Measurements from ENCODE around the gene GMDS. TPM values are rescaled to one million over a fixed set of nuclear protein-coding genes. Genes with fewer than 3 reads are reported as not detected.

GMDS gene
- polyA plus RNA-seq, 1 donor (not counting 4 experiments of a cell fraction or from before 2014, with no cell fraction given) = 22.1 TPM

GRCh38 chr6:1577896-1578745, 667.3 kb downstream of the GMDS start:
- Histone ChIP-seq H3K36me3 (ENCODE audit: control insufficient read depth in 2 of 2, extremely low read depth in 1 of 2, insufficient read depth in 2 of 2, low read length in 2 of 2) (no peaks in the 10 kb centered on the region), H3K4me1 (ENCODE audit: control insufficient read depth, extremely low read depth, insufficient read depth, low read length) (no peaks in the 10 kb centered on the region), H3K9ac (ENCODE audit: control insufficient read depth, extremely low read depth, insufficient read depth, low read length) (no peak overlapping the region), H3K27ac (ENCODE audit: control insufficient read depth, insufficient read depth, low read length) (no peak overlapping the region), H2AFZ (ENCODE audit: control insufficient read depth, low read length) (no peak overlapping the region), H3K4me3 (ENCODE audit: control insufficient read depth in 2 of 3, extremely low read depth in 1 of 3, insufficient read depth in 2 of 3, low read depth in 1 of 3, low read length in 3 of 3) (no peak overlapping the region), H3K27me3 (ENCODE audit: control insufficient read depth, extremely low read depth, insufficient read depth, low read length) (peaks cover 4% of the 10 kb centered on the region), H3K9me3 (ENCODE audit: control insufficient read depth, low read depth, low read length) (no peaks in the 10 kb centered on the region), H3K79me2 (ENCODE audit: control insufficient read depth, insufficient read depth, low read length) (no peaks in the 10 kb centered on the region), H4K20me1 (ENCODE audit: control insufficient read depth, extremely low read depth, insufficient read depth, low read length) (no peaks in the 10 kb centered on the region), H3K9me1 (ENCODE audit: control insufficient read depth, extremely low read depth, insufficient read depth, low read length) (no peaks in the 10 kb centered on the region), H3K4me2 (ENCODE audit: control insufficient read depth, extremely low read depth, insufficient read depth, low read depth, low read length) (no peak overlapping the region)
- TF ChIP-seq EZH2 (IDR thresholded peaks at IDR 0.05; ENCODE audit: low read length) = no peak
- TF ChIP-seq CTCF (optimal IDR thresholded peaks at IDR 0.05 in 1 of 3, IDR thresholded peaks at IDR 0.05 in 1 of 3, conservative IDR thresholded peaks at IDR 0.05 in 1 of 3; ENCODE audit: extremely low read depth in 1 of 3, insufficient read depth in 2 of 3, low read length in 3 of 3) = no peak
- DNase-seq (ENCODE audit: low read depth, low spot score) (no peak), FAIRE-seq (no peak)
- dilution Hi-C loops (cut with MboI; ENCODE audit: extremely low pct_ligation_motif_present, low sequenced_read_pairs) = no loop called here

- no peak for DNase-seq (ENCODE audit: low read depth, low spot score)
- H3K4me2 ChIP-seq (ENCODE audit: control insufficient read depth, extremely low read depth, insufficient read depth, low read depth, low read length) = no peak overlapping the region
- H3K79me2 ChIP-seq (ENCODE audit: control insufficient read depth, insufficient read depth, low read length) = no peaks in the 10 kb centered on the region
- H3K9me1 ChIP-seq (ENCODE audit: control insufficient read depth, extremely low read depth, insufficient read depth, low read length) = no peaks in the 10 kb centered on the region
- no peaks in the 10 kb centered on the region for H3K9me3 ChIP-seq (ENCODE audit: control insufficient read depth, low read depth, low read length)
- H4K20me1 ChIP-seq (ENCODE audit: control insufficient read depth, extremely low read depth, insufficient read depth, low read length) = no peaks in the 10 kb centered on the region
- no peak overlapping the region for H3K4me3 ChIP-seq (ENCODE audit: control insufficient read depth in 2 of 3, extremely low read depth in 1 of 3, insufficient read depth in 2 of 3, low read depth in 1 of 3, low read length in 3 of 3)
- H3K9ac ChIP-seq (ENCODE audit: control insufficient read depth, extremely low read depth, insufficient read depth, low read length) = no peak overlapping the region
- H3K36me3 ChIP-seq (ENCODE audit: control insufficient read depth in 2 of 2, extremely low read depth in 1 of 2, insufficient read depth in 2 of 2, low read length in 2 of 2) = no peaks in the 10 kb centered on the region
- H3K4me1 ChIP-seq (ENCODE audit: control insufficient read depth, extremely low read depth, insufficient read depth, low read length) = no peaks in the 10 kb centered on the region
- H3K27ac ChIP-seq (ENCODE audit: control insufficient read depth, insufficient read depth, low read length) = no peak overlapping the region
- no peak for FAIRE-seq
- dilution Hi-C loops (cut with MboI; ENCODE audit: extremely low pct_ligation_motif_present, low sequenced_read_pairs) = no loop called here
- no peak overlapping the region for H2AFZ ChIP-seq (ENCODE audit: control insufficient read depth, low read length)
- TF ChIP-seq EZH2 (IDR thresholded peaks at IDR 0.05; ENCODE audit: low read length) (no peak), CTCF (optimal IDR thresholded peaks at IDR 0.05 in 1 of 3, IDR thresholded peaks at IDR 0.05 in 1 of 3, conservative IDR thresholded peaks at IDR 0.05 in 1 of 3; ENCODE audit: extremely low read depth in 1 of 3, insufficient read depth in 2 of 3, low read length in 3 of 3) (no peak)
- H3K27me3 ChIP-seq (ENCODE audit: control insufficient read depth, extremely low read depth, insufficient read depth, low read length) = peaks cover 4% of the 10 kb centered on the region
These were observed 668.2 kb downstream of the GMDS start for GRCh38 chr6:1577146-1577680.

Data from keratinocyte (primary cell).